Lower lobe of right lung (tissue), 2 donors: ENCODE data around the gene SYNRG. TPM values are rescaled to one million over a fixed set of nuclear protein-coding genes. Genes with fewer than 3 reads are reported as not detected.

Source experiments
- ATAC-seq, 2 donors: fragments of 200-7000 bp; cut with Tn5 transposase; one replicate each; pipeline ENCODE4 v1.9.1; 2020 to 2022; ENCODE audit warnings: mild to moderate bottlenecking in 2 of 2, moderate library complexity in 2 of 2
- DNase-seq: peaks from one replicate; pipeline ENCODE4 v3.0.0-alpha.2; 2020
- H3K27ac ChIP-seq: fragments of 200-600 bp; one replicate; pipeline ENCODE4 v1.8.0; 2022
- H3K27me3 ChIP-seq: fragments of 200-600 bp; one replicate; pipeline ENCODE4 v1.8.0; 2022; ENCODE audit warnings: low read depth
- H3K36me3 ChIP-seq: fragments of 200-600 bp; one replicate; pipeline ENCODE4 v1.8.0; 2022; ENCODE audit warnings: mild to moderate bottlenecking
- H3K4me1 ChIP-seq: fragments of 200-600 bp; one replicate; pipeline ENCODE4 v1.8.0; 2022
- H3K4me3 ChIP-seq: fragments of 200-600 bp; one replicate; pipeline ENCODE4 v1.8.0; 2022; ENCODE audit warnings: mild to moderate bottlenecking
- H3K9me3 ChIP-seq: fragments of 200-600 bp; one replicate; pipeline ENCODE4 v1.8.0; 2022
- CTCF ChIP-seq: fragments of 200-600 bp; IDR thresholded peaks from one replicate; pipeline ENCODE4 v1.8.0; 2022; ENCODE audit warnings: antibody characterized with exemption, mild to moderate bottlenecking
- intact Hi-C: fragments of 100-400 bp; cut with DNase I; formaldehyde crosslinking; loops from one replicate; pipeline ENCODE4 v1.11.0; 2022
- total RNA-seq: library from RNA; stranded (reverse); fragmentation: NEBNext Ultra II Directional; extraction: Animal tissue kit (Norgen Biotek cat#: 25700); gene quantifications from one replicate; pipeline ENCODE4 v1.2.1, GENCODE V29; 2021
- donor health status: DM: no; HTN: yes; CAD: no; lungs with severe emphysema.

The SYNRG gene
- total RNA-seq, 1 donor from 2014 or later, result 39.7 TPM

- no peak overlapping the region for H3K27ac ChIP-seq
- H3K36me3 ChIP-seq, result peaks cover 29% of the 10 kb centered on the region
- H3K4me3 ChIP-seq, result no peak overlapping the region
- no peaks in the 10 kb centered on the region for H3K27me3 ChIP-seq
- intact Hi-C loops, result no loop called here
- no peaks in the 10 kb centered on the region for H3K4me1 ChIP-seq
- H3K9me3 ChIP-seq, result no peaks in the 10 kb centered on the region
- TF ChIP-seq CTCF, result no peak
- DNase-seq (no peak), ATAC-seq (no peak)
Observed at GRCh38 chr17:37510056-37510455, 99.2 kb downstream of the SYNRG start.

DNA sequence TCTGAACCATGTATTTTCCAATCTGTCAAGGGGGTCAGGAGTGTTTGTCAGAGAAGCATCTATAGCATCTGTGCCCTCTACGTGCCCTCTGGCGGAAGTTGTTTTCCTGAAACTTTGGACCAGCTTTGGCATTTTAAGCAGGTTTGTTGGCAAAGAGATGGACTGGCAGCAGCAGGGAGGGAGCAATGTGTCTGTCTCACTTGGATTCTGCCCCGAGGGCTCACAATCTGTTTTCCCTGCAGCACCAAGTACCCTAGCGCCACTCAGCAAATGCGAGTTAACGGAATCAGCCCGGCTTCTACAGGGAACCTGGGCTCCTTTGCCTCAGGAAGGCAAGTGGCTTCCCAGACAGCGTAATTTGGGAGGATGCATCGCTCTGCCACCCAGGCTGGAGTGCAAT lies 102.1 kb downstream of the SYNRG start:
- Histone ChIP-seq H3K4me1 (no peaks in the 10 kb centered on the region), H3K27me3 (no peaks in the 10 kb centered on the region), H3K9me3 (no peaks in the 10 kb centered on the region), H3K36me3 (peaks cover 2% of the 10 kb centered on the region), H3K27ac (no peak overlapping the region), H3K4me3 (no peak overlapping the region)
- no peak for TF ChIP-seq CTCF
- intact Hi-C loops, result no loop called here
- no peak for DNase-seq
- no peak for ATAC-seq

DNA sequence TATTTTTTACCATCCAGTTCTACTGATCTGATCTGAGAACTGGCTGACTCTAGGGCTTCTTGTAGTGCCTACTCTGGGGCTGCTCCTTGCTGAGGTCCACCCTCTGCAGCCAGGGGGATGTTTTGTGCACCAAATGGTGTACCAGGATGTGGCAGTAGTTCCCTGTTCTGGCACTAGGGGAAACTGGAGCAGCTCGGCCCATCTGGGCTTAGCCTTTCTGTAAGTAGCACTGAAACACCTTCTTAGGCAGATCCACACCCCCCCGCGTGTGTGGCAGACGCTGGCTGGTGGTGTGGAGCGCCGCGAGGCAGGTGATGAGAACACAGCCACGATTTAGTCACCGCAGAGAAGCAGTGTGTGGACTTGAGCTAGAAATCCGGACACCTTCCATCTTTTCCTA lies 102.5 kb downstream of the SYNRG start:
- Histone ChIP-seq H3K27ac (no peak overlapping the region), H3K9me3 (no peaks in the 10 kb centered on the region), H3K27me3 (no peaks in the 10 kb centered on the region), H3K4me1 (no peaks in the 10 kb centered on the region), H3K36me3 (no peaks in the 10 kb centered on the region), H3K4me3 (no peak overlapping the region)
- DNase-seq (no peak), ATAC-seq (peak; percentile 12 to 53)
- intact Hi-C loops, result no loop called here
- TF ChIP-seq CTCF, result peak; percentile 25

- no peaks in the 10 kb centered on the region for H3K27me3 ChIP-seq
- intact Hi-C loops, result no loop called here
- H3K36me3 ChIP-seq, result no peaks in the 10 kb centered on the region
- H3K9me3 ChIP-seq, result no peaks in the 10 kb centered on the region
- no peak for TF ChIP-seq CTCF
- no peak for ATAC-seq
- no peak overlapping the region for H3K27ac ChIP-seq
- no peak for DNase-seq
- H3K4me3 ChIP-seq, result no peak overlapping the region
- H3K4me1 ChIP-seq, result no peaks in the 10 kb centered on the region
Observed at GRCh38 chr17:37505333-37505732, 103.9 kb downstream of the SYNRG start.

- DNase-seq (no peak), ATAC-seq (no peak)
- TF ChIP-seq CTCF, result no peak
- Histone ChIP-seq H3K27me3 (no peaks in the 10 kb centered on the region), H3K27ac (no peak overlapping the region), H3K4me3 (no peak overlapping the region), H3K36me3 (no peaks in the 10 kb centered on the region), H3K9me3 (no peaks in the 10 kb centered on the region), H3K4me1 (no peaks in the 10 kb centered on the region)
- intact Hi-C loops, result no loop called here
Observed at GRCh38 chr17:37503148-37503547, 106.1 kb downstream of the SYNRG start.
